HG03520 (cell line): ENCODE measurements around the gene FAM240A.

Experiments
- ATAC-seq: cut with Tn5 transposase; IDR thresholded peaks from one replicate; pipeline ENCODE4 v1.9.1; 2021; ENCODE audit warnings: mild to moderate bottlenecking, moderate library complexity; ENCODE audit not compliant: unreplicated experiment

Gene FAM240A

GRCh38 chr3:46673151-46674030 is 61.1 kb downstream of the FAM240A start:
- no peak for ATAC-seq

DNA sequence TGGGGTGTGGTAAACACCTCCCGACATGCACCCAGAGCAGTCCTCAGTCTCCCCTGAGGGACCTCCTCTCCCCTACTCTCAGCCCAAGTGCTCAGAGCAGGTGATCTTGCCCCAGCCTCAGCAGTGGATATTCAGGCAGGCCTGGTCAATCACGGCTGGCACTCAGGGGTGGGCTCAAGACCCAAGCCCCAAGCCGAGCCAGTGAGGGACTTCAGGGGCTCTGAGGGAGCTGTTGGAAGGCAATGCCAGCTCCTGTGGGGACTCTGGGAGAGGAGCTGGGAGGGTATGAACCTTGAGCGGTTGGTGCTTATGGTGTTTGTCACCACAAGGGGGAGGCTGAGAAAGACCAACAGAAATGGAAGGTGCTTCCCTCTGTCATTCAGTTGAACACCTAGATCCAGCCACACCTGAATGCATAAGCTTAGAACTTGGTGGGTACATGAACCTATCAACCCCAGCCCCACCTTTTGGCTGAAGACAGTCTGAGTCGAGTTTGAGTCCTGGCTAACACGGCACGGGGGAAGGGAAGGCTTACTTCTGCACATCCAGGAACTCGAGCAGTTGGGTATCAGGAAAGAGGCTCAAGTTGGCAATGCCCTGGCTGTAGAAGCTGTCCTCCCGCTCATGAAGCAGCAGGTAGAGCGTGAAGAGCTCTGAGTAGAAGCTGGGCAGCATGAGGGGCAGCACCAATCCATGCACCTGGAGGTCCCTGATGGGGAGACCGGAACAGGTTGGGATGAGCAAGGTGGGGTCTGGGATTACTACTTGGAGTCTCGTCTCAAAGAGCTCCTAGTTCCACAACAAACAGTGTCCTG is 61.9 kb downstream of the FAM240A start:
- ATAC-seq, result no peak

- ATAC-seq, result no peak
Measured at GRCh38 chr3:46675426-46675825, 63.1 kb downstream of the FAM240A start.
